ENCODE results near the gene LRRC75A.

DNA sequence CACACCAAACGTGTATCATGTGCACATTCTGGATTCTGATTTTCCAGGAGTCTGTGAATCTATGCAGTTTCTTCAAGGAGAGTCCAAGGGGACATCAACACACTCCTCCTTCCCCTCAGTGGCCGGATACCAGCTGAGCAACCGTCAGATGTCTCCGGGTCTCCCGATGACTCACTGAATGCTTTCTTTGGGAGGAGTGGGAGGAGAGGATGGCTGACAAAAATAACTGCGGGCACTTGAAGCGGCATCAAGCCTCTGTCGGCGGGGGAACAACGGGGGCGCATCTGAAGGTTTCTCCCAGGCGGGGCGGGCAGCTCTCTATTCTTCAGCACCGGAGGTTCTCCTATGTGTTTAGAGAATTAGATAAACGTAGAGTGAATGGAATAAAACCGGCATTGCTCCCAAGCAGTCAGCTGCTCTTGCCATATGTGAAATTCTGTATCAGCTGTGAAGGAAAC, 24.6 kb upstream of the LRRC75A start:
- TF ChIP-seq FOXM1 (IDR thresholded peaks at IDR 0.05; ENCODE audit: borderline replicate concordance, low read depth) (no peak), YY1 (IDR thresholded peaks at IDR 0.05; ENCODE audit: low read depth) (no peak), NFIC (IDR thresholded peaks at IDR 0.05) (no peak), CREB1 (IDR thresholded peaks at IDR 0.05; ENCODE audit: low read depth) (no peak), TAF1 (IDR thresholded peaks at IDR 0.05; ENCODE audit: low read depth) (no peak), RAD21 (IDR thresholded peaks at IDR 0.05; ENCODE audit: low read depth) (no peak), TEAD4 (IDR thresholded peaks at IDR 0.05) (no peak), CEBPB (IDR thresholded peaks at IDR 0.05) (no peak), EP300 (IDR thresholded peaks at IDR 0.05; ENCODE audit: borderline replicate concordance) (no peak)
- TF ChIP-seq, protein P1, sequence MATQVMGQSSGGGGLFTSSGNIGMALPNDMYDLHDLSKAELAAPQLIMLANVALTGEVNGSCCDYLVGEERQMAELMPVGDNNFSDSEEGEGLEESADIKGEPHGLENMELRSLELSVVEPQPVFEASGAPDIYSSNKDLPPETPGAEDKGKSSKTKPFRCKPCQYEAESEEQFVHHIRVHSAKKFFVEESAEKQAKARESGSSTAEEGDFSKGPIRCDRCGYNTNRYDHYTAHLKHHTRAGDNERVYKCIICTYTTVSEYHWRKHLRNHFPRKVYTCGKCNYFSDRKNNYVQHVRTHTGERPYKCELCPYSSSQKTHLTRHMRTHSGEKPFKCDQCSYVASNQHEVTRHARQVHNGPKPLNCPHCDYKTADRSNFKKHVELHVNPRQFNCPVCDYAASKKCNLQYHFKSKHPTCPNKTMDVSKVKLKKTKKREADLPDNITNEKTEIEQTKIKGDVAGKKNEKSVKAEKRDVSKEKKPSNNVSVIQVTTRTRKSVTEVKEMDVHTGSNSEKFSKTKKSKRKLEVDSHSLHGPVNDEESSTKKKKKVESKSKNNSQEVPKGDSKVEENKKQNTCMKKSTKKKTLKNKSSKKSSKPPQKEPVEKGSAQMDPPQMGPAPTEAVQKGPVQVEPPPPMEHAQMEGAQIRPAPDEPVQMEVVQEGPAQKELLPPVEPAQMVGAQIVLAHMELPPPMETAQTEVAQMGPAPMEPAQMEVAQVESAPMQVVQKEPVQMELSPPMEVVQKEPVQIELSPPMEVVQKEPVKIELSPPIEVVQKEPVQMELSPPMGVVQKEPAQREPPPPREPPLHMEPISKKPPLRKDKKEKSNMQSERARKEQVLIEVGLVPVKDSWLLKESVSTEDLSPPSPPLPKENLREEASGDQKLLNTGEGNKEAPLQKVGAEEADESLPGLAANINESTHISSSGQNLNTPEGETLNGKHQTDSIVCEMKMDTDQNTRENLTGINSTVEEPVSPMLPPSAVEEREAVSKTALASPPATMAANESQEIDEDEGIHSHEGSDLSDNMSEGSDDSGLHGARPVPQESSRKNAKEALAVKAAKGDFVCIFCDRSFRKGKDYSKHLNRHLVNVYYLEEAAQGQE (IDR thresholded peaks at IDR 0.05; ENCODE audit: low read depth) = no peak
- TF ChIP-seq, protein P2, sequence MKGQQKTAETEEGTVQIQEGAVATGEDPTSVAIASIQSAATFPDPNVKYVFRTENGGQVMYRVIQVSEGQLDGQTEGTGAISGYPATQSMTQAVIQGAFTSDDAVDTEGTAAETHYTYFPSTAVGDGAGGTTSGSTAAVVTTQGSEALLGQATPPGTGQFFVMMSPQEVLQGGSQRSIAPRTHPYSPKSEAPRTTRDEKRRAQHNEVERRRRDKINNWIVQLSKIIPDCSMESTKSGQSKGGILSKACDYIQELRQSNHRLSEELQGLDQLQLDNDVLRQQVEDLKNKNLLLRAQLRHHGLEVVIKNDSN (IDR thresholded peaks at IDR 0.05) = no peak
- TF ChIP-seq, protein P3, sequence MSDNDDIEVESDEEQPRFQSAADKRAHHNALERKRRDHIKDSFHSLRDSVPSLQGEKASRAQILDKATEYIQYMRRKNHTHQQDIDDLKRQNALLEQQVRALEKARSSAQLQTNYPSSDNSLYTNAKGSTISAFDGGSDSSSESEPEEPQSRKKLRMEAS (IDR thresholded peaks at IDR 0.05) = no peak

Measured in Ishikawa (cell line).